Stomach (tissue), 4 donors: Measurements from ENCODE around the gene TGOLN2.
"Not testable (repeated sequence)": the region's sequence is repeated elsewhere in the genome, so short reads cannot be mapped to it uniquely, and the experiment has no call there.

Source experiments
- CTCF ChIP-seq, 7 experiments: fragments of 450-650 bp in 4 of 7; fragments of 200-600 bp in 3 of 7; sonication (generic) in 3 of 7; IDR thresholded peaks; one replicate each; pipeline ENCODE4 v1.5.1; 2016 to 2019; ENCODE audit warnings: antibody characterized with exemption in 7 of 7, control low read depth in 2 of 7, mild to moderate bottlenecking in 1 of 7
- POLR2A ChIP-seq, 4 donors: fragments of 450-650 bp; IDR thresholded peaks; one replicate each; pipeline ENCODE4 v1.6.1; 2016; ENCODE audit warnings: antibody characterized with exemption in 4 of 4, control low read depth in 2 of 4, mild to moderate bottlenecking in 1 of 4, moderate library complexity in 1 of 4

GRCh38 chr2:85362653-85363387 lies 35.0 kb upstream of the TGOLN2 start:
- not testable (repeated sequence) for TF ChIP-seq CTCF, POLR2A (IDR thresholded peaks at IDR 0.05)
